Liver (tissue), 9 donors: ENCODE measurements around the gene SHLD2. TPM values are rescaled to one million over a fixed set of nuclear protein-coding genes. Genes with fewer than 3 reads are reported as not detected.
"Not testable (repeated sequence)": the region's sequence is repeated elsewhere in the genome, so short reads cannot be mapped to it uniquely, and the experiment has no call there.

Source experiments
- DNase-seq: peaks from one replicate; pipeline ENCODE4 v3.0.0-alpha.2; 2017; ENCODE audit warnings: low spot score
- H3K27ac ChIP-seq, 2 donors: one replicate each; pipeline ENCODE4 v1.7.0; 2013; ENCODE audit warnings: inconsistent platforms in 2 of 2, low read length in 2 of 2, control low read depth in 1 of 2, low read depth in 1 of 2, mild to moderate bottlenecking in 1 of 2
- H3K27me3 ChIP-seq, 4 donors: one replicate each; pipeline versions ENCODE4 v1.6.1 to v1.7.0; 2013; ENCODE audit warnings: low read length in 3 of 4, inconsistent platforms in 1 of 4, mild to moderate bottlenecking in 1 of 4, moderate library complexity in 1 of 4; ENCODE audit not compliant: control insufficient read depth in 4 of 4, insufficient read depth in 4 of 4
- H3K36me3 ChIP-seq, 4 donors: one replicate each; pipeline versions ENCODE4 v1.6.1 to v1.7.0; 2013; ENCODE audit warnings: low read length in 3 of 4, mild to moderate bottlenecking in 3 of 4, low read depth in 1 of 4, moderate library complexity in 1 of 4; ENCODE audit not compliant: control insufficient read depth in 4 of 4, insufficient read depth in 3 of 4
- H3K4me1 ChIP-seq, 4 donors: one replicate each; pipeline versions ENCODE4 v1.6.1 to v1.7.0; 2013; ENCODE audit warnings: low read length in 3 of 4, mild to moderate bottlenecking in 3 of 4, moderate library complexity in 1 of 4; ENCODE audit not compliant: control insufficient read depth in 4 of 4, insufficient read depth in 4 of 4
- H3K4me3 ChIP-seq, 3 donors: one replicate each; pipeline versions ENCODE4 v1.6.1 to v1.7.0; 2013; ENCODE audit warnings: low read length in 3 of 3, control low read depth in 1 of 3, low read depth in 1 of 3, mild to moderate bottlenecking in 1 of 3
- H3K9ac ChIP-seq, 2 donors: one replicate each; pipeline ENCODE4 v1.7.0; 2013; ENCODE audit warnings: low read length in 2 of 2, mild to moderate bottlenecking in 2 of 2, moderate library complexity in 2 of 2, control low read depth in 1 of 2, low read depth in 1 of 2
- H3K9me3 ChIP-seq, 4 donors: one replicate each; pipeline versions ENCODE4 v1.6.1 to v1.7.0; 2013; ENCODE audit warnings: low read length in 3 of 4; ENCODE audit not compliant: control insufficient read depth in 4 of 4
- EGR1 ChIP-seq, 2 donors: IDR thresholded peaks; 2 replicates each; pipeline ENCODE4 v1.6.1; 2016 to 2018; ENCODE audit warnings: antibody characterized with exemption in 2 of 2, low read depth in 2 of 2
- HNF4A ChIP-seq, 2 donors: conservative IDR thresholded peaks; 2 replicates each; pipeline ENCODE4 v1.6.1; 2016; ENCODE audit warnings: antibody characterized with exemption in 2 of 2, mild to moderate bottlenecking in 2 of 2
- JUND ChIP-seq, 2 donors: IDR thresholded peaks; 2 replicates each; pipeline ENCODE4 v1.6.1; 2016; ENCODE audit warnings: antibody characterized with exemption in 2 of 2
- RAD21 ChIP-seq, 2 donors: IDR thresholded peaks; 2 replicates each; pipeline ENCODE4 v1.6.1; 2016; ENCODE audit warnings: antibody characterized with exemption in 2 of 2, mild to moderate bottlenecking in 2 of 2
- RXRA ChIP-seq, 2 donors: IDR thresholded peaks; 2 replicates each; pipeline ENCODE4 v1.6.1; 2017 to 2018; ENCODE audit warnings: antibody characterized with exemption in 2 of 2, mild to moderate bottlenecking in 1 of 2
- WGBS: extraction: QIAGEN DNeasy Blood & Tissue Kit; methylation state at CpG from one replicate; pipeline ENCODE4 v1.1.7; 2013; 5-methylcytosine and 5-hydroxymethylcytosine counted together
- polyA plus RNA-seq, 2 donors: library from polyadenylated mRNA; stranded (reverse) in 1 of 2; unstranded in 1 of 2; fragments of 200-250 nt in 1 of 2; fragments of >200 nt in 1 of 2; fragmentation: Nextera tagmentation in 1 of 2; extraction: Ambion mirVana in 1 of 2; gene quantifications; one replicate each; pipeline versions ENCODE4 v1.2.1 to v1.2.3, GENCODE V29; 2013 to 2015
- total RNA-seq, 2 donors: library from RNA; depleted of rRNA; stranded (reverse); fragments of >200 nt; gene quantifications; one replicate each; pipeline ENCODE4 v1.2.3, GENCODE V29; 2014
- donor health status: healthy.
- donor health status: healthy.
- donor health status: healthy.
- donor health status: healthy.
- donor health status: healthy.

Gene SHLD2
- total and polyA plus RNA-seq, 4 donors, result 11.7 to 39.5 (median 24.9) TPM

GRCh38 chr10:87145598-87145997, 50.6 kb downstream of the SHLD2 start:
- not testable (repeated sequence) for H3K27ac ChIP-seq
- TF ChIP-seq RXRA (IDR thresholded peaks at IDR 0.05), result peak in 1 of 2 donors; percentile 46
- TF ChIP-seq HNF4A (conservative IDR thresholded peaks at IDR 0.05), result peak; percentile 31 to 50
- TF ChIP-seq EGR1 (IDR thresholded peaks at IDR 0.05; ENCODE audit: low read depth in 2 of 2), result peak in 1 of 2 donors; percentile 21
- peak in 1 of 2 donors; percentile 15 for TF ChIP-seq JUND (IDR thresholded peaks at IDR 0.05)
- 37% methylated on average over 3 of the region's 3 CpGs for WGBS

GRCh38 chr10:87149020-87149609, 54.1 kb downstream of the SHLD2 start:
- H3K27me3 ChIP-seq, H3K9ac ChIP-seq, H3K36me3 ChIP-seq, H3K27ac ChIP-seq, H3K4me3 ChIP-seq, H3K4me1 ChIP-seq, H3K9me3 ChIP-seq, DNase-seq: not testable (repeated sequence)
- TF ChIP-seq RAD21 (IDR thresholded peaks at IDR 0.05), result peak in 1 of 2 donors; percentile 38
- 87% methylated on average over 8 of the region's 9 CpGs for WGBS

More at GRCh38 chr10:87145598-87145997, 50.6 kb downstream of the SHLD2 start:
- not testable (repeated sequence) for H3K9me3 ChIP-seq, H3K9ac ChIP-seq, H3K4me1 ChIP-seq, H3K27me3 ChIP-seq, H3K4me3 ChIP-seq, H3K36me3 ChIP-seq, DNase-seq

DNA sequence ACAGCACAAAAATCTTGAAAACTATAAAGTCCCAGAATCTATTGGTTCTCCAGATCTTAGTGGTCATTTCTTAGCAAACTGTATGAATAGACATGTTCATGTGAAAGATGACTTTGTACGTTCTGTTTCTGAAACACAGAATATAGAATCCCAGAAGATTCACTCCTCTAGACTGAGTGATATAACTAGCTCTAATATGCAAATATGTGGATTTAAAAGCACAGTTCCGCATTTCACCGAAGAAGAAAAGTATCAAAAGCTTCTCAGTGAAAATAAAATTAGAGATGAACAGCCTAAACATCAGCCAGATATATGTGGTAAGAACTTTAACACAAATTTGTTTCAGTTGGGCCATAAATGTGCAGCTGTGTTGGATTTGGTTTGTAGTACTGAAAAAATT, 56.5 kb downstream of the SHLD2 start:
- WGBS, result 95% methylated on average over 3 of the region's 3 CpGs
- H3K36me3 ChIP-seq, H3K27me3 ChIP-seq, H3K4me3 ChIP-seq, H3K9me3 ChIP-seq, H3K9ac ChIP-seq, H3K4me1 ChIP-seq, H3K27ac ChIP-seq, DNase-seq: not testable (repeated sequence)

GRCh38 chr10:87156841-87157240, 61.8 kb downstream of the SHLD2 start:
- H3K27ac ChIP-seq, H3K36me3 ChIP-seq, H3K9ac ChIP-seq, H3K9me3 ChIP-seq, DNase-seq, H3K27me3 ChIP-seq, H3K4me3 ChIP-seq, H3K4me1 ChIP-seq: not testable (repeated sequence)
- over 99% methylated on average over 4 of the region's 4 CpGs for whole genome bisulfite sequencing

- not testable (repeated sequence) for H3K4me3 ChIP-seq, DNase-seq, H3K27ac ChIP-seq, H3K36me3 ChIP-seq, H3K9me3 ChIP-seq, H3K27me3 ChIP-seq, H3K4me1 ChIP-seq, H3K9ac ChIP-seq
- WGBS, result 92% methylated on average over 3 of the region's 3 CpGs
Measured at GRCh38 chr10:87157821-87158220, 62.8 kb downstream of the SHLD2 start.
